HG02610 (cell line): ENCODE results near the gene PPM1J.

Source experiments
- ATAC-seq: cut with Tn5 transposase; IDR thresholded peaks from one replicate; pipeline ENCODE4 v1.9.1; 2021; ENCODE audit warnings: mild to moderate bottlenecking, moderate library complexity; ENCODE audit not compliant: unreplicated experiment

The PPM1J gene

GRCh38 chr1:112707221-112708001, 7.7 kb downstream of the PPM1J start:
- ATAC-seq = peak; percentile 57

GRCh38 chr1:112706505-112707220, 8.5 kb downstream of the PPM1J start, which contains the start of gene RHOC:
Gene RHOC (minus strand): TSS chr1:112707127. CDS start chr1:112703799, 3,328 bp downstream.
- ATAC-seq = peak; percentile 54

- peak; percentile 67 for ATAC-seq
Measured at GRCh38 chr1:112704934-112705627, 10.1 kb downstream of the PPM1J start.

- ATAC-seq = no peak
Measured at GRCh38 chr1:112704391-112704933, 10.7 kb downstream of the PPM1J start.

- no peak for ATAC-seq
Measured at GRCh38 chr1:112703706-112704105, 11.4 kb downstream of the PPM1J start.

GRCh38 chr1:112702420-112703261, 12.5 kb downstream of the PPM1J start:
- no peak for ATAC-seq

- no peak for ATAC-seq
Measured at GRCh38 chr1:112702067-112702395, 13.1 kb downstream of the PPM1J start.

GRCh38 chr1:112701227-112702066, 13.7 kb downstream of the PPM1J start:
- no peak for ATAC-seq

- peak; percentile 34 for ATAC-seq
Measured at GRCh38 chr1:112700290-112701226, 14.6 kb downstream of the PPM1J start.

GRCh38 chr1:112699425-112700144, 15.5 kb downstream of the PPM1J start:
- no peak for ATAC-seq

GRCh38 chr1:112698366-112699310, 16.5 kb downstream of the PPM1J start:
- no peak for ATAC-seq

- ATAC-seq = no peak
Measured at GRCh38 chr1:112697781-112698201, 17.3 kb downstream of the PPM1J start.

GRCh38 chr1:112696578-112697314, 18.4 kb downstream of the PPM1J start:
- ATAC-seq = no peak

GRCh38 chr1:112695276-112695675, 19.9 kb downstream of the PPM1J start:
- no peak for ATAC-seq

- no peak for ATAC-seq
Measured at GRCh38 chr1:112694363-112694929, 20.7 kb downstream of the PPM1J start.

GRCh38 chr1:112693821-112694220, 21.3 kb downstream of the PPM1J start:
- no peak for ATAC-seq
